Neural progenitor cell (in vitro differentiated cells): ENCODE data around the gene PEX26.

Source experiments
- EZH2 ChIP-seq: fragments of 200-600 bp; sonication (generic); IDR thresholded peaks from 2 replicates; pipeline ENCODE4 v1.6.1; 2017; ENCODE audit warnings: antibody characterized with exemption, mild to moderate bottlenecking, moderate library complexity
- EZH2phosphoT487 ChIP-seq: fragments of 200-600 bp; sonication (generic); IDR thresholded peaks from 2 replicates; pipeline ENCODE4 v1.6.1; 2017; ENCODE audit warnings: antibody characterized with exemption
- TF ChIP-seq, protein P1 (sequence below): fragments of 200-600 bp; sonication (generic); IDR thresholded peaks from 2 replicates; pipeline ENCODE4 v1.5.1; 2017; ENCODE audit warnings: antibody characterized with exemption, mild to moderate bottlenecking

DNA sequence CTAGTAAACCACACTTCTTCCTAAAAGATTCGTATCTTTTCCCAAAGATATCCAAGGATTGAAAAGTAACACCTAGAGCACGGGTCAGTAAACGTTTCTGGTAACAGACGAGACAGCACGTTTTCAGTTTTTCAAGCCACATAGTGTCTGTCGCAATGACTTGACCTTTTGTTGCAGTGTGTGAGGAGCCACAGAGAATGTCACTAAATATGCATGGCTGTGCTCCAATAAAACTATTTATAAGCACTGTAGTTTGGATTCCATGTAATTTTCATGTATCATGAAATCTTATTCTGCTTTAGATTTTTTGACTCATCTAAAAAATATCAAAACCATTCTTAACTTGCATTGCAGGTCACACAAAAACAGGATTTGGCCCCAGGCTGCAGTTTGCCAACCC is 35.1 kb upstream of the PEX26 start:
- TF ChIP-seq, protein P1, sequence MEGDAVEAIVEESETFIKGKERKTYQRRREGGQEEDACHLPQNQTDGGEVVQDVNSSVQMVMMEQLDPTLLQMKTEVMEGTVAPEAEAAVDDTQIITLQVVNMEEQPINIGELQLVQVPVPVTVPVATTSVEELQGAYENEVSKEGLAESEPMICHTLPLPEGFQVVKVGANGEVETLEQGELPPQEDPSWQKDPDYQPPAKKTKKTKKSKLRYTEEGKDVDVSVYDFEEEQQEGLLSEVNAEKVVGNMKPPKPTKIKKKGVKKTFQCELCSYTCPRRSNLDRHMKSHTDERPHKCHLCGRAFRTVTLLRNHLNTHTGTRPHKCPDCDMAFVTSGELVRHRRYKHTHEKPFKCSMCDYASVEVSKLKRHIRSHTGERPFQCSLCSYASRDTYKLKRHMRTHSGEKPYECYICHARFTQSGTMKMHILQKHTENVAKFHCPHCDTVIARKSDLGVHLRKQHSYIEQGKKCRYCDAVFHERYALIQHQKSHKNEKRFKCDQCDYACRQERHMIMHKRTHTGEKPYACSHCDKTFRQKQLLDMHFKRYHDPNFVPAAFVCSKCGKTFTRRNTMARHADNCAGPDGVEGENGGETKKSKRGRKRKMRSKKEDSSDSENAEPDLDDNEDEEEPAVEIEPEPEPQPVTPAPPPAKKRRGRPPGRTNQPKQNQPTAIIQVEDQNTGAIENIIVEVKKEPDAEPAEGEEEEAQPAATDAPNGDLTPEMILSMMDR: no peak
- TF ChIP-seq EZH2phosphoT487: no peak
- TF ChIP-seq EZH2: no peak
